ACC112 (cell line): ENCODE results near the gene CCDC148.

ENCODE experiments used
- H2AFZ ChIP-seq: fragments of 200-600 bp; sonication (generic); one replicate; pipeline ENCODE4 v1.6.0; 2017; ENCODE audit warnings: antibody characterized with exemption, low read length; ENCODE audit not compliant: unreplicated experiment
- H3K27ac ChIP-seq: fragments of 200-600 bp; sonication (generic); 2 replicates; pipeline ENCODE4 v1.5.1; 2014; ENCODE audit warnings: low read depth, mild to moderate bottlenecking, antibody characterized with exemption, low read length, moderate library complexity
- H3K27me3 ChIP-seq: fragments of 200-600 bp; sonication (generic); 2 replicates; pipeline ENCODE4 v1.6.1; 2014; ENCODE audit warnings: mild to moderate bottlenecking, antibody characterized with exemption, low read length, moderate library complexity, mixed read lengths; ENCODE audit not compliant: insufficient read depth
- H3K36me3 ChIP-seq: fragments of 200-600 bp; sonication (generic); 2 replicates; pipeline ENCODE4 v1.6.1; 2016; ENCODE audit warnings: mild to moderate bottlenecking, antibody characterized with exemption, low read length, moderate library complexity, mixed read lengths; ENCODE audit not compliant: insufficient read depth
- H3K4me1 ChIP-seq: fragments of 200-600 bp; sonication (generic); one replicate; pipeline ENCODE4 v1.6.1; 2016; ENCODE audit warnings: low read length, mixed read lengths; ENCODE audit not compliant: insufficient read depth, unreplicated experiment, control insufficient read depth
- H3K4me3 ChIP-seq: fragments of 200-600 bp; sonication (generic); 2 replicates; pipeline ENCODE4 v1.5.1; 2014; ENCODE audit warnings: mild to moderate bottlenecking, low read depth, low read length
- H3K79me2 ChIP-seq: fragments of 200-600 bp; sonication (generic); one replicate; pipeline ENCODE4 v1.6.0; 2016; ENCODE audit warnings: low read length; ENCODE audit not compliant: control insufficient read depth, unreplicated experiment, insufficient read depth

CCDC148 gene

GRCh38 chr2:158144914-158145625 is 311.5 kb downstream of the CCDC148 start:
- no peaks in the 10 kb centered on the region for H3K4me1 ChIP-seq
- H3K36me3 ChIP-seq: no peaks in the 10 kb centered on the region
- H3K79me2 ChIP-seq: no peaks in the 10 kb centered on the region
- no peak overlapping the region for H3K4me3 ChIP-seq
- no peak overlapping the region for H3K27ac ChIP-seq
- H3K27me3 ChIP-seq: peaks cover 19% of the 10 kb centered on the region
- H2AFZ ChIP-seq: no peak overlapping the region

GRCh38 chr2:158143703-158144360 is 312.7 kb downstream of the CCDC148 start:
- H2AFZ ChIP-seq: no peak overlapping the region
- no peaks in the 10 kb centered on the region for H3K36me3 ChIP-seq
- H3K4me3 ChIP-seq: no peak overlapping the region
- peaks cover 19% of the 10 kb centered on the region for H3K27me3 ChIP-seq
- no peak overlapping the region for H3K27ac ChIP-seq
- H3K79me2 ChIP-seq: no peaks in the 10 kb centered on the region
- H3K4me1 ChIP-seq: no peaks in the 10 kb centered on the region

GRCh38 chr2:158142568-158143332 is 313.8 kb downstream of the CCDC148 start:
- no peaks in the 10 kb centered on the region for H3K36me3 ChIP-seq
- H3K4me3 ChIP-seq: no peak overlapping the region
- H3K27ac ChIP-seq: no peak overlapping the region
- H3K27me3 ChIP-seq: peaks cover 19% of the 10 kb centered on the region
- H2AFZ ChIP-seq: no peak overlapping the region
- no peaks in the 10 kb centered on the region for H3K4me1 ChIP-seq
- H3K79me2 ChIP-seq: no peaks in the 10 kb centered on the region

DNA sequence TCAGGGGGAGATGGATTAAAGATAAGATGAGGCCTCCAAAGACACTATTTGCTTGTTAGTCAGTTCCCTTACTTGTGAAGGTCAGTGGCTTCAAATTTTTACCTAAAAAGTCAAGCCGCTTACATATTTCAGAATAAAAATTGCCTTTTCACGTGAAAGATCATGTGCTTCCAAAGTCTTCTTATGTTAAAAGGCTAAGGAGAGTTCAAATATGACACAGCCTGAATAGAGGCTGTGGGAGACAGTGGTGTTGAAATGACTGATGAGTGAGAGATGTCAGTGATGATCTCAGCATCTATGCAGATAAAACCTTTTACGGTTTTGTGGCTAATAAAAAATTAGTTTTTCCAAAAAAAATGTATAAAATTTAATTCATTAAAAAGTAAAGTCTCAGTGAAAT is 314.4 kb downstream of the CCDC148 start:
- H3K4me3 ChIP-seq: no peak overlapping the region
- peaks cover 19% of the 10 kb centered on the region for H3K27me3 ChIP-seq
- no peak overlapping the region for H3K27ac ChIP-seq
- H2AFZ ChIP-seq: no peak overlapping the region
- no peaks in the 10 kb centered on the region for H3K79me2 ChIP-seq
- no peaks in the 10 kb centered on the region for H3K4me1 ChIP-seq
- no peaks in the 10 kb centered on the region for H3K36me3 ChIP-seq

DNA sequence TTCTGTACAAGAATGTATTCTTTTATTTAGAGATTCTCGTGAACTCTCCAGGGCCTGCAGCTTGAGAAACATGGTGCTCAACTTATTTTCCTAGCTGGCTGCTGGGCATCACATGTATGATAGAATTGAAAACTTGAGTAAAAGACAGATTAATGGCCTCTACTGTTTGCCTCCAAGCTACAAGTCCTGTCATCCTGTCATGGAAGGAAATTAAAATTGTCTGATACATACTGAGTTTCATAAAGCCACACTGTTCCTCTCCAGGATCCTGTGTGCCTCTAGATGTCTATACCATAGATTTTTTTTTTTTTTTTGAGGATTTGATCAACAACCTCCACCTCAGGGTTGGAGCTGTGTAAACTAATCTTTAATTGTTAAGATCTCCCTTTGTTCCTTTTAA is 316.4 kb downstream of the CCDC148 start:
- Histone ChIP-seq H3K27ac (no peak overlapping the region), H3K4me3 (no peak overlapping the region)

GRCh38 chr2:158138255-158138654 is 318.3 kb downstream of the CCDC148 start:
- Histone ChIP-seq H3K27ac (no peak overlapping the region), H3K4me3 (no peak overlapping the region), H2AFZ (no peak overlapping the region), H3K27me3 (peaks cover 18% of the 10 kb centered on the region), H3K4me1 (no peaks in the 10 kb centered on the region), H3K79me2 (no peaks in the 10 kb centered on the region), H3K36me3 (no peaks in the 10 kb centered on the region)

More for the DNA sequence above, 316.4 kb downstream of the CCDC148 start:
- H3K4me1 ChIP-seq: no peaks in the 10 kb centered on the region
- H3K27me3 ChIP-seq: peaks cover 17% of the 10 kb centered on the region
- no peak overlapping the region for H2AFZ ChIP-seq
- H3K79me2 ChIP-seq: no peaks in the 10 kb centered on the region
- no peaks in the 10 kb centered on the region for H3K36me3 ChIP-seq

DNA sequence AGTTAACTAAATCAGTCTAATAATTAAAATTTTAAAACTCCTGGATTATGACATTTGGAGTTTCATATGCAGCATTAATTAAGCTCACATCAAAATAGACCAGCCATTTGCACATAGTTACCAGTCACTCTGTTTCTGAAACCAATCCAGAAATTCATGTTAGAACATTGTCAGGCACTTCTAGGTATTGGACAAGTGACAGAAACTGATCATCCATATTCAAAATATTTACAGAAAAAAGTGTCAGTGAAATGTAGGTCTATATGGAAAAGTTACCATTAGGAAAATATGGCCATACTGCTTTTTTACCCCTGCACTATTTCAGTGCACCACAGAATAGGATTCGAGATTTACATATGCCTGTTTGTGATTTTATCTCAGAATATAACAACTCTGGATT is 321.5 kb downstream of the CCDC148 start:
- Histone ChIP-seq H3K4me1 (no peaks in the 10 kb centered on the region), H3K36me3 (no peaks in the 10 kb centered on the region), H3K27ac (no peak overlapping the region), H3K27me3 (peaks cover 25% of the 10 kb centered on the region), H3K79me2 (no peaks in the 10 kb centered on the region), H2AFZ (no peak overlapping the region), H3K4me3 (no peak overlapping the region)

DNA sequence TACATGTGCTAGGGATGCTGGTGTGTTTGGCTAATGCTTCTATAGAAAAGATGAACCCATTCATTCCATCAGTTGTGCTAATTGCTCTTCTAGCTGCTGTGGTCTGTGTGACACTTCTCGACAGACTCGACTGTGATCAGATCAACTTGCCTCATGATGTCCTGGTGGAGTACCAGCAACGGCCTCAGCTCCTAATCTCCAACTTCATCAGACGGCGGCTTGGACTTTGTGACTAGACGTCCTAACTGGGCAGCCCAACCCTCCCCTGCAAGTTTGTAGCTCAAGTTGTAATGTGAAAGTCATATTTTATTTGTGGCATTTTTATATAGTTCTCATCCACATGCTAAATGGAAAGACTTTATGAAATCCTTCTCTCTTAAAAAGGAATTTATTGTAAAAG is 321.9 kb downstream of the CCDC148 start:
- Histone ChIP-seq H3K4me3 (no peak overlapping the region), H3K27ac (no peak overlapping the region), H3K27me3 (peaks cover 29% of the 10 kb centered on the region), H3K4me1 (no peaks in the 10 kb centered on the region), H3K36me3 (no peaks in the 10 kb centered on the region), H3K79me2 (no peaks in the 10 kb centered on the region), H2AFZ (no peak overlapping the region)

DNA sequence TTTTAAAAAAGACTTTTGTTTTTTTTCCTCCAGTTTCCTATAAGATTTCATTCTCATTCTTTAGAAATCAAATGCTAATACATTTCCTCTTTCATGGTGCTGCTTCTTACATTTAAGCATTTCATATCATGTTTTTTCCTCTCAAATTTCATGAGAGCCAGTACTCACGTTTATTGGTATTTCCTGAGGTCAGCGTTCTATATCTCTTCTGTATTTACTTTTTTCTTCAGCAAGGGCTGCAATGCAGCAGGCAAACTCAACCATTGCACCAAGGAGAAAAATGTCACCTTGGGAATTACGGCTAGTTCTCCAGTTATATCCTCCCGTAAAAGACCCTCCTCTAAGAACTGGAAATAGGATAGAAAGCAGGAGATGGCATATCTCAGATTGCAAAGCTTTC is 322.5 kb downstream of the CCDC148 start:
- Histone ChIP-seq H3K27ac (no peak overlapping the region), H3K36me3 (no peaks in the 10 kb centered on the region), H3K4me1 (no peaks in the 10 kb centered on the region), H3K27me3 (peaks cover 33% of the 10 kb centered on the region), H2AFZ (no peak overlapping the region), H3K4me3 (no peak overlapping the region), H3K79me2 (no peaks in the 10 kb centered on the region)

DNA sequence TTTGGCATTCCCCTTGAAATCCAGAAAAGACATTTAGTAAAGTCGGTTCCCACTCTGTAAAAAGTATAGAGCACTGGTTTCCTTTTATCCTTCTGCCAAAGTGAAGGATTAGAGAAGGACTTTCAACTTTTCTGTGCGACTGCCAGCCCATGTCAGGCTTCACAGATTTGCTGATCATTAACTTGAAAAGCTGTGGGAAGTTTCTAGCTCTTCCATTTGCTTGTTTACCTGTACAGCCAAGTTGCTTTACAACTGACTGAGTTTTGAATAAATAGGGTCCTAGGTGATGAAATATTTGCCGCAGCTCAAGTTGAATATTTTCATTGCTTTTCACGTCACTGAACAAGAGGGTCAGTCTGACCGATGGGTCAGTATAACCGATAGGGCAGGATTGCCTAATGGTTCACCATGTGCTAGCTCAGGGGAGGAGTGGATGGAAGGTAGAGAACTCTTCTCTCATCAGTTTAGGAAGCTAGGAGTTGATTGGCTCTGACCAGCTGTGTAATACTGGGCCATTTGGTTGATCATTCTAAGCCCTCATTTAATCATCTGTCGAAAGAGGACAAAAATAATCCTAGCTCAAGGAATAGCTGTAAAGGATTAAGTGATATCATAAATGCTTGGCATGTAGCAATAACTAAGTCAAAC is 324.5 kb downstream of the CCDC148 start:
- Histone ChIP-seq H3K79me2 (no peaks in the 10 kb centered on the region), H2AFZ (no peak overlapping the region), H3K4me1 (no peaks in the 10 kb centered on the region), H3K4me3 (no peak overlapping the region), H3K36me3 (no peaks in the 10 kb centered on the region), H3K27me3 (peaks cover 44% of the 10 kb centered on the region), H3K27ac (no peak overlapping the region)
